MM.1S (cell line): Measurements from ENCODE around the gene DGLUCY.
A peak's percentile ranks its signal among the peaks of the same experiment; 100 is the strongest.

Source experiments
- EZH2 ChIP-seq: fragments of 300-600 bp; sonication (generic); optimal IDR thresholded peaks from 2 replicates; pipeline ENCODE3; 2017; ENCODE audit warnings: low read depth, mild to moderate bottlenecking, antibody characterized with exemption, low read length, mixed read lengths
- EZH2phosphoT487 ChIP-seq: fragments of 300-600 bp; sonication (generic); IDR thresholded peaks from 2 replicates; pipeline ENCODE4 v1.6.1; 2018; ENCODE audit warnings: antibody characterized with exemption, low read length
- TF ChIP-seq, protein P1 (sequence below): fragments of 300-600 bp; sonication (generic); IDR thresholded peaks from 2 replicates; pipeline ENCODE4 v1.5.1; 2016; ENCODE audit warnings: antibody characterized with exemption, low read length, mixed read lengths

DNA sequence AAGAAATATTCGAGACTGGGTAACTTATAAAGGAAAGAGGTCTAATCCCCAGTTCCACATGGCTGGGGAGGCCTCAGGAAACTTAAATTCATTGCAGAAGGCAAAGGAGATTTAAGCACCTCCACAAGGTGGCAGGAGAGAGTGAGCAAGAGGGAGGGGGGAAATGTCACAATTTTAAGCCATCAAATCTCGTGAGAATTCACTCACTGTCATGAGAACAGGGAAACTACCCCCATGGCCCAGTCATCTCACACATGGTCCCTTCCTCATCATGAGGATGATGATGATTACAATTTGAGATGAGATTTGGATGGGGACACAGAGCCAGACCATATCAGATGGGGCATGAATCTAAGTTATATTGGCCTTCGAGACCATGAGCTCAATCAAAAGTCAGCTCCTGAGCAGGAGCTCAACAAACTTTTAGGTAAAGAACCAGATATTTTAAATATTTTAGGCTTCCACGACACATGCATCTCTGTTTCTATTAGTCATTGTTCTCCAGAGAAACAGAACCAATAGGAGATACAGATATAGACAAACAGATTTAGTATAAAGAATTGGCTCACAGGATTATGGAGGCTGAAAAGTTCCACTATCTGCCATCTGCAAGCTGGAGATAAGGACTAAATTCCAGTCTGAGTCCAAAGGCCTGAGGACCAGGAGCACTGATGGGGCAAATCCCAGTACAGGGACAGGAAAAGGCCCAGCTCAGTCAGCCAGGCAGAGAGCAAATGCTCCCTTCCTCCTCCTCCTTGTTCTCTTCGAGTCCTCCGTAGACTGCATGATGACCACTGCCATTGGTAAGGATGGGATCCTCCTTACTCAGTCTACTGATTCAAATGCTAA, 24.9 kb downstream of the DGLUCY start:
- TF ChIP-seq, protein P1, sequence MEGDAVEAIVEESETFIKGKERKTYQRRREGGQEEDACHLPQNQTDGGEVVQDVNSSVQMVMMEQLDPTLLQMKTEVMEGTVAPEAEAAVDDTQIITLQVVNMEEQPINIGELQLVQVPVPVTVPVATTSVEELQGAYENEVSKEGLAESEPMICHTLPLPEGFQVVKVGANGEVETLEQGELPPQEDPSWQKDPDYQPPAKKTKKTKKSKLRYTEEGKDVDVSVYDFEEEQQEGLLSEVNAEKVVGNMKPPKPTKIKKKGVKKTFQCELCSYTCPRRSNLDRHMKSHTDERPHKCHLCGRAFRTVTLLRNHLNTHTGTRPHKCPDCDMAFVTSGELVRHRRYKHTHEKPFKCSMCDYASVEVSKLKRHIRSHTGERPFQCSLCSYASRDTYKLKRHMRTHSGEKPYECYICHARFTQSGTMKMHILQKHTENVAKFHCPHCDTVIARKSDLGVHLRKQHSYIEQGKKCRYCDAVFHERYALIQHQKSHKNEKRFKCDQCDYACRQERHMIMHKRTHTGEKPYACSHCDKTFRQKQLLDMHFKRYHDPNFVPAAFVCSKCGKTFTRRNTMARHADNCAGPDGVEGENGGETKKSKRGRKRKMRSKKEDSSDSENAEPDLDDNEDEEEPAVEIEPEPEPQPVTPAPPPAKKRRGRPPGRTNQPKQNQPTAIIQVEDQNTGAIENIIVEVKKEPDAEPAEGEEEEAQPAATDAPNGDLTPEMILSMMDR, result peak; percentile 39
- TF ChIP-seq EZH2phosphoT487 (no peak), EZH2 (no peak)
